DOHH2 (cell line): ENCODE data around the gene TACC2.

Experiments
- H3F3A ChIP-seq: fragments of 200-600 bp; sonication (generic), shearing (Covaris generic); 2 replicates; pipeline ENCODE4 v1.6.0; 2016; ENCODE audit warnings: antibody characterized with exemption, mild to moderate bottlenecking; ENCODE audit not compliant: control insufficient read depth, insufficient read depth
- H3K27ac ChIP-seq: fragments of 200-600 bp; sonication (generic); 2 replicates; pipeline ENCODE4 v1.5.1; 2014; ENCODE audit warnings: low read depth, mild to moderate bottlenecking, low read length, moderate library complexity
- H3K27me3 ChIP-seq: fragments of 200-600 bp; sonication (generic); 2 replicates; pipeline ENCODE4 v1.6.1; 2014; ENCODE audit warnings: mild to moderate bottlenecking, low read length, mixed read lengths; ENCODE audit not compliant: control insufficient read depth
- H3K36me3 ChIP-seq: fragments of 200-600 bp; sonication (generic); 2 replicates; pipeline ENCODE4 v1.6.1; 2014; ENCODE audit warnings: mild to moderate bottlenecking, low read length, moderate library complexity, mixed read lengths; ENCODE audit not compliant: control insufficient read depth
- H3K4me1 ChIP-seq: fragments of 200-600 bp; sonication (generic); 2 replicates; pipeline ENCODE4 v1.6.1; 2014; ENCODE audit warnings: mild to moderate bottlenecking, low read length, mixed read lengths; ENCODE audit not compliant: control insufficient read depth
- H3K4me2 ChIP-seq: fragments of 200-600 bp; sonication (generic); 2 replicates; pipeline ENCODE4 v1.6.0; 2014; ENCODE audit warnings: mild to moderate bottlenecking, low read length, moderate library complexity
- H3K4me3 ChIP-seq: fragments of 200-600 bp; sonication (generic); 2 replicates; pipeline ENCODE4 v1.5.1; 2014; ENCODE audit warnings: mild to moderate bottlenecking, low read length, mixed read lengths
- H3K79me2 ChIP-seq: fragments of 200-600 bp; sonication (generic); 2 replicates; pipeline ENCODE4 v1.6.1; 2014; ENCODE audit warnings: mild to moderate bottlenecking, low read length, mixed read lengths; ENCODE audit not compliant: control insufficient read depth
- H3K9me2 ChIP-seq: fragments of 200-600 bp; sonication (generic); replicated peaks from 2 replicates; pipeline ENCODE4 v1.6.1; 2014; ENCODE audit warnings: mild to moderate bottlenecking, low read length, mixed read lengths; ENCODE audit not compliant: control insufficient read depth
- H3K9me3 ChIP-seq: fragments of 200-600 bp; sonication (generic); 2 replicates; pipeline ENCODE4 v1.6.1; 2014; ENCODE audit warnings: antibody characterized with exemption, low read length, mixed read lengths; ENCODE audit not compliant: control insufficient read depth, insufficient read depth
- H4K20me1 ChIP-seq: fragments of 200-600 bp; sonication (generic); 2 replicates; pipeline ENCODE4 v1.6.0; 2014; ENCODE audit warnings: low read depth, mild to moderate bottlenecking, antibody characterized with exemption, low read length, moderate library complexity; ENCODE audit not compliant: control insufficient read depth, insufficient read depth
- CTCF ChIP-seq: fragments of 200-600 bp; sonication (generic); IDR thresholded peaks from one replicate; pipeline ENCODE4 v1.5.1; 2014; ENCODE audit warnings: antibody characterized with exemption, mild to moderate bottlenecking, low read depth, low read length; ENCODE audit not compliant: poor library complexity, severe bottlenecking
- EZH2phosphoT487 ChIP-seq: fragments of 200-600 bp; sonication (generic); IDR thresholded peaks from 2 replicates; pipeline ENCODE4 v1.6.1; 2017; ENCODE audit warnings: borderline replicate concordance, mild to moderate bottlenecking, antibody characterized with exemption, low read length, moderate library complexity, mixed read lengths

The TACC2 gene

GRCh38 chr10:121988361-121989324 is at the start of gene TACC2:
TSS of gene TACC2 (plus strand) at chr10:121989163. CDS start at chr10:122021982, 32,819 bp downstream.
- no peaks in the 10 kb centered on the region for H3F3A ChIP-seq
- TF ChIP-seq EZH2phosphoT487 (no peak), CTCF (no peak)
- peaks cover 5% of the 10 kb centered on the region; the same call in 1 of the 2 replicates for H3K9me3 ChIP-seq
- no peaks in the 10 kb centered on the region for H3K4me1 ChIP-seq
- no peaks in the 10 kb centered on the region for H3K79me2 ChIP-seq
- H4K20me1 ChIP-seq, result no peaks in the 10 kb centered on the region
- no peak within 1 kb of the TSS for H3K4me3 ChIP-seq
- no peak within 1 kb of the TSS for H3K4me2 ChIP-seq
- H3K27me3 ChIP-seq, result no peaks in the 10 kb centered on the region
- no peaks in the 10 kb centered on the region for H3K9me2 ChIP-seq
- H3K36me3 ChIP-seq, result no peaks in the 10 kb centered on the region
- no peak within 1 kb of the TSS for H3K27ac ChIP-seq

- no peak overlapping the region for H3K4me3 ChIP-seq
- H3K27me3 ChIP-seq, result no peaks in the 10 kb centered on the region
- H3K27ac ChIP-seq, result no peak overlapping the region
- H3K4me2 ChIP-seq, result no peak overlapping the region
- 0 out of 2 replicates have a peak, but pooled peaks cover 3% of the 10 kb centered on the region for H3F3A ChIP-seq
- no peaks in the 10 kb centered on the region for H3K9me3 ChIP-seq
- no peak for TF ChIP-seq CTCF
- no peak for TF ChIP-seq EZH2phosphoT487
- no peaks in the 10 kb centered on the region for H4K20me1 ChIP-seq
- no peaks in the 10 kb centered on the region for H3K9me2 ChIP-seq
- H3K79me2 ChIP-seq, result no peaks in the 10 kb centered on the region
- H3K36me3 ChIP-seq, result no peaks in the 10 kb centered on the region
- H3K4me1 ChIP-seq, result no peaks in the 10 kb centered on the region
These were observed 47.4 kb upstream of the TACC2 start for GRCh38 chr10:121941532-121941931.

- no peak overlapping the region for H3K27ac ChIP-seq
- no peak for TF ChIP-seq CTCF
- TF ChIP-seq EZH2phosphoT487, result no peak
These were observed 46.1 kb upstream of the TACC2 start for GRCh38 chr10:121942749-121943416.

More at GRCh38 chr10:121942749-121943416, 46.1 kb upstream of the TACC2 start:
- Histone ChIP-seq H3K79me2 (no peaks in the 10 kb centered on the region), H3F3A (0 out of 2 replicates have a peak, but pooled peaks cover 3% of the 10 kb centered on the region), H3K4me2 (no peak overlapping the region), H3K27me3 (no peaks in the 10 kb centered on the region), H3K4me3 (no peak overlapping the region), H3K4me1 (no peaks in the 10 kb centered on the region), H3K9me3 (no peaks in the 10 kb centered on the region), H4K20me1 (no peaks in the 10 kb centered on the region), H3K9me2 (no peaks in the 10 kb centered on the region), H3K36me3 (no peaks in the 10 kb centered on the region)
